ENCODE results near the gene FIBCD1. TPM values are rescaled to one million over a fixed set of nuclear protein-coding genes. Genes with fewer than 3 reads are reported as not detected.
A peak's percentile ranks its signal among the peaks of the same experiment; 100 is the strongest.

Gene FIBCD1
- total and polyA plus RNA-seq, 2 of the 8 experiments (the other 6 are each of a cell fraction or from before 2014, with no cell fraction given), result 6.1 to 8.8 TPM

- CTCF ChIA-PET (ENCODE audit: partially characterized antibody), result interaction anchor here (1.0 to 2.4 kb wide), 4 partner anchors 9 to 95 kb away, joined by 3 to 13 read pairs (median 6); no protein-coding TSS in a partner anchor
- H3K14ac ChIP-seq (ENCODE audit: insufficient read length), result no peak overlapping the region
- no peak overlapping the region for H3K23ac ChIP-seq (ENCODE audit: insufficient read length)
- H3K4me1 ChIP-seq (replicated peaks in 1 of 4; ENCODE audit: control insufficient read depth in 3 of 4, insufficient read depth in 4 of 4, low read length in 3 of 4), result no peaks in the 10 kb centered on the region
- no peaks in the 10 kb centered on the region for H3K23me2 ChIP-seq (ENCODE audit: low read depth, low read length)
- peak overlapping the region; percentile 54 for H4K91ac ChIP-seq (replicated peaks; ENCODE audit: insufficient read length, low read length)
- no peaks in the 10 kb centered on the region for H3K79me2 ChIP-seq (ENCODE audit: control insufficient read depth in 1 of 2, insufficient read depth in 2 of 2, low read length in 2 of 2)
- H3K56ac ChIP-seq (replicated peaks; ENCODE audit: insufficient read length, low read depth, low read length), result no peak overlapping the region
- peaks cover 0 to 2% of the 10 kb centered on the region in 2 experiments for H4K20me1 ChIP-seq (replicated peaks in 1 of 2; ENCODE audit: control insufficient read depth in 1 of 2, insufficient read depth in 2 of 2, low read length in 2 of 2)
- no peak overlapping the region; the same call in 1 of the 2 replicates for H4K8ac ChIP-seq (ENCODE audit: extremely low read depth, insufficient read depth, low read length)
- DNase-seq (ENCODE audit: low read depth in 1 of 2, low spot score in 2 of 2) (no peak), FAIRE-seq (no peak)
- H3K4ac ChIP-seq (replicated peaks; ENCODE audit: insufficient read length, low read depth, low read length), result peak overlapping the region; percentile 53
- H2AK5ac ChIP-seq (ENCODE audit: low read depth, low read length), result no peak overlapping the region
- no peak overlapping the region for H3K27ac ChIP-seq (ENCODE audit: low read depth, low read length)
- POLR2A ChIA-PET (ENCODE audit: partially characterized antibody), result interaction anchor here (0.9 kb wide), 1 partner anchor 17 kb away, joined by 3 read pairs; no protein-coding TSS in a partner anchor
- no peak overlapping the region for H4K5ac ChIP-seq (ENCODE audit: insufficient read length, low read depth, low read length)
- no peak overlapping the region for H2BK12ac ChIP-seq (ENCODE audit: low read depth, low read length)
- H2BK120ac ChIP-seq (replicated peaks; ENCODE audit: low read depth, low read length), result no peak overlapping the region
- no peaks in the 10 kb centered on the region for H3K27me3 ChIP-seq (replicated peaks in 1 of 4; ENCODE audit: control insufficient read depth in 3 of 4, extremely low read depth in 1 of 4, insufficient read depth in 3 of 4, low read length in 3 of 4)
- H2BK5ac ChIP-seq (ENCODE audit: low read depth, low read length), result no peak overlapping the region
- H3K36me3 ChIP-seq (ENCODE audit: control insufficient read depth in 2 of 4, insufficient read depth in 4 of 4, low read length in 3 of 4), result no peaks in the 10 kb centered on the region
- no peak overlapping the region for H3K9ac ChIP-seq (replicated peaks in 1 of 4; ENCODE audit: extremely low read depth in 1 of 4, low read depth in 3 of 4, low read length in 3 of 4)
- H2AFZ ChIP-seq (ENCODE audit: low read length), result no peak overlapping the region
- no peak overlapping the region for H2BK15ac ChIP-seq (ENCODE audit: low read length)
- no peak overlapping the region for H3K4me2 ChIP-seq (ENCODE audit: insufficient read depth in 1 of 2, low read depth in 2 of 2, low read length in 2 of 2)
- no peak overlapping the region for H3K18ac ChIP-seq (ENCODE audit: extremely low read depth, low read length)
- H2BK20ac ChIP-seq (ENCODE audit: low read length), result no peak overlapping the region
- 85% methylated on average over 26 of the region's 27 CpGs; no CpG with 5 or more reads in 1 of the 2 experiments for WGBS, 2 experiments (ENCODE audit: extremely low coverage in 1 of 2, insufficient coverage in 1 of 2, insufficient read length in 1 of 2, insufficient replicate concordance in 2 of 2, low coverage in 1 of 2, low lambda C conversion rate in 2 of 2, missing lambda C conversion rate in 1 of 2)
- no peak overlapping the region for H3K4me3 ChIP-seq (ENCODE audit: extremely low read depth in 1 of 4, insufficient read depth in 2 of 4, low read depth in 3 of 4, low read length in 4 of 4)
- TF ChIP-seq E2F6 (IDR thresholded peaks at IDR 0.05) (no peak), EGR1 (IDR thresholded peaks at IDR 0.05; ENCODE audit: borderline replicate concordance, low read depth, low read length) (no peak), MAFK (IDR thresholded peaks at IDR 0.05; ENCODE audit: low read depth, low read length) (no peak), TEAD4 (IDR thresholded peaks at IDR 0.05; ENCODE audit: low read depth, low read length) (no peak), CBX5 (IDR thresholded peaks at IDR 0.05; ENCODE audit: low read depth, low read length) (no peak), YY1 (IDR thresholded peaks at IDR 0.05; ENCODE audit: low read depth, low read length) (no peak), ASH2L (IDR thresholded peaks at IDR 0.05; ENCODE audit: low read length) (no peak), TBP (IDR thresholded peaks at IDR 0.05; ENCODE audit: low read depth, low read length) (no peak), KDM5A (IDR thresholded peaks at IDR 0.05; ENCODE audit: low read length) (no peak)
- H3K79me1 ChIP-seq (ENCODE audit: low read depth, low read length), result no peaks in the 10 kb centered on the region
- H3K9me3 ChIP-seq (ENCODE audit: insufficient read depth in 2 of 2, low read depth in 1 of 2, low read length in 1 of 2), result no peaks in the 10 kb centered on the region
These were observed 36.6 kb downstream of the FIBCD1 start for GRCh38 chr9:130902204-130903185.
